Esophagus muscularis mucosa (tissue), 4 donors: ENCODE data around the gene NUTF2. TPM values are rescaled to one million over a fixed set of nuclear protein-coding genes. Genes with fewer than 3 reads are reported as not detected.

Experiments
- DNase-seq: peaks from one replicate; pipeline ENCODE4 v3.0.0-alpha.2; 2017; ENCODE audit errors: extremely low spot score
- H3K27ac ChIP-seq, 4 donors: fragments of 200-600 bp; sonication (generic); replicated peaks in 1 of 4; 1 replicate in 3 of 4; 2 replicates in 1 of 4; pipeline ENCODE4 v1.5.1; 2016 to 2019; ENCODE audit warnings: mild to moderate bottlenecking in 1 of 4
- H3K27me3 ChIP-seq, 4 donors: fragments of 200-600 bp; sonication (generic); one replicate each; pipeline versions ENCODE4 v1.5.1 to v1.6.0; 2016 to 2019
- H3K36me3 ChIP-seq, 4 donors: fragments of 200-600 bp; sonication (generic); one replicate each; pipeline ENCODE4 v1.5.1; 2016 to 2019
- H3K4me1 ChIP-seq, 4 donors: fragments of 200-600 bp; sonication (generic); one replicate each; pipeline ENCODE4 v1.5.1; 2016 to 2019
- H3K4me3 ChIP-seq, 4 donors: fragments of 200-600 bp; sonication (generic); 1 replicate in 2 of 4; 2 replicates in 2 of 4; pipeline ENCODE4 v1.5.1; 2016 to 2019; ENCODE audit warnings: mild to moderate bottlenecking in 4 of 4, moderate library complexity in 1 of 4
- H3K9me3 ChIP-seq, 4 donors: fragments of 200-600 bp; sonication (generic); 1 replicate in 3 of 4; 2 replicates in 1 of 4; pipeline ENCODE4 v1.5.1; 2016 to 2019
- CTCF ChIP-seq, 3 experiments: fragments of 200-600 bp in 2 of 3; fragments of 450-650 bp in 1 of 3; sonication (generic) in 2 of 3; IDR thresholded peaks; one replicate each; pipeline ENCODE4 v1.5.1; 2017 to 2019; ENCODE audit warnings: antibody characterized with exemption in 3 of 3, mild to moderate bottlenecking in 2 of 3, moderate library complexity in 1 of 3
- EP300 ChIP-seq: sonication (generic); formaldehyde crosslinking; IDR thresholded peaks from one replicate; pipeline ENCODE4 v1.6.1; 2017; ENCODE audit warnings: antibody characterized with exemption
- POLR2A ChIP-seq: fragments of 450-650 bp; IDR thresholded peaks from one replicate; pipeline ENCODE4 v1.6.1; 2017; ENCODE audit warnings: antibody characterized with exemption, moderate library complexity, mild to moderate bottlenecking, low read depth
- POLR2AphosphoS5 ChIP-seq, 2 donors: sonication (generic); formaldehyde crosslinking; IDR thresholded peaks; one replicate each; pipeline ENCODE4 v1.6.1; 2017; ENCODE audit warnings: antibody characterized with exemption in 2 of 2
- WGBS: methylation state at CpG from one replicate; pipeline ENCODE4 v1.1.5; 2018; 5-methylcytosine and 5-hydroxymethylcytosine counted together
- intact Hi-C: fragments of 100-400 bp; cut with DNase I; formaldehyde crosslinking; loops from one replicate; pipeline ENCODE4 v1.15.1; 2023
- total RNA-seq, 4 donors: library from RNA; depleted of rRNA; stranded (reverse); fragments of >200 nt; gene quantifications; one replicate each; pipeline versions ENCODE4 v1.1.0 to v1.2.1, GENCODE V29; 2016

The NUTF2 gene
- total RNA-seq, result 100 to 1,000 TPM; 101 to 246 (median 174) TPM

GRCh38 chr16:67846320-67847063 is at the start of gene NUTF2:
Gene NUTF2 (plus strand): TSS chr16:67846933. CDS start chr16:67865131, 18,198 bp downstream.
- TF ChIP-seq POLR2AphosphoS5 (IDR thresholded peaks at IDR 0.05) (peak; percentile 88 to 89), CTCF (IDR thresholded peaks at IDR 0.05) (peak in 1 of 3 experiments; percentile 18), EP300 (no peak), POLR2A (peak; percentile 39)
- intact Hi-C loops, result no loop called here
- H3K36me3 ChIP-seq, result peaks cover 0 to 5% (median under 1%) of the 10 kb centered on the region in 4 donors

GRCh38 chr16:67800338-67800926 is 46.3 kb upstream of the NUTF2 start:
- TF ChIP-seq POLR2AphosphoS5 (IDR thresholded peaks at IDR 0.05) (no peak), EP300 (no peak), CTCF (IDR thresholded peaks at IDR 0.05) (no peak), POLR2A (no peak)
- Histone ChIP-seq H3K27ac (no peak overlapping the region), H3K27me3 (no peaks in the 10 kb centered on the region), H3K36me3 (peaks cover 0 to 73% (median 47%) of the 10 kb centered on the region in 4 donors), H3K4me3 (no peak overlapping the region), H3K4me1 (peaks cover 18 to 53% (median 29%) of the 10 kb centered on the region in 4 donors), H3K9me3 (no peaks in the 10 kb centered on the region)
- DNase-seq, result no peak
- intact Hi-C loops, result no loop called here
- 80% methylated on average over 7 of the region's 7 CpGs for WGBS

More at GRCh38 chr16:67846320-67847063, at the start of gene NUTF2:
- peak within 1 kb of the TSS; percentile 98 to 99 (median 99) for H3K27ac ChIP-seq
- no peaks in the 10 kb centered on the region for H3K27me3 ChIP-seq
- peak within 1 kb of the TSS; percentile 85 to 99 (median 93) for H3K4me3 ChIP-seq
- WGBS, result 0% methylated on average over 4 of the region's 57 CpGs
- H3K9me3 ChIP-seq, result no peaks in the 10 kb centered on the region
- peaks cover 50 to 79% (median 66%) of the 10 kb centered on the region in 4 donors for H3K4me1 ChIP-seq
- DNase-seq, result peak; percentile 99

GRCh38 chr16:67801241-67801640 is 45.5 kb upstream of the NUTF2 start:
- Histone ChIP-seq H3K27ac (no peak overlapping the region), H3K4me1 (peaks cover 25 to 60% (median 34%) of the 10 kb centered on the region in 4 donors), H3K27me3 (no peaks in the 10 kb centered on the region), H3K36me3 (peaks cover 0 to 69% (median 47%) of the 10 kb centered on the region in 4 donors), H3K9me3 (no peaks in the 10 kb centered on the region), H3K4me3 (no peak overlapping the region)
- WGBS, result 100% methylated on average over 1 of the region's 1 CpG
- intact Hi-C loops, result no loop called here
- no peak for TF ChIP-seq POLR2A
- no peak for TF ChIP-seq EP300
- TF ChIP-seq CTCF (IDR thresholded peaks at IDR 0.05), result no peak
- TF ChIP-seq POLR2AphosphoS5 (IDR thresholded peaks at IDR 0.05), result no peak
- DNase-seq, result no peak

GRCh38 chr16:67801883-67802282 is 44.9 kb upstream of the NUTF2 start:
- Histone ChIP-seq H3K4me1 (peaks cover 25 to 60% (median 34%) of the 10 kb centered on the region in 4 donors), H3K27me3 (no peaks in the 10 kb centered on the region), H3K4me3 (no peak overlapping the region), H3K36me3 (peaks cover 0 to 63% (median 45%) of the 10 kb centered on the region in 4 donors), H3K9me3 (no peaks in the 10 kb centered on the region), H3K27ac (no peak overlapping the region)
- no peak for DNase-seq
- 100% methylated on average over 2 of the region's 2 CpGs for WGBS
- intact Hi-C loops, result no loop called here
- no peak for TF ChIP-seq EP300
- TF ChIP-seq CTCF (IDR thresholded peaks at IDR 0.05), result no peak
- no peak for TF ChIP-seq POLR2AphosphoS5 (IDR thresholded peaks at IDR 0.05)
- no peak for TF ChIP-seq POLR2A
